HEK293 (cell line): ENCODE measurements around the gene SYNE1.

Source experiments
- CTCF ChIA-PET: fragments of 350-600 bp; formaldehyde crosslinking; extraction: SDS; loops from one replicate; lab custom pipeline; 2021; ENCODE audit warnings: antibody characterized with exemption; lab: Yijun Ruan, JAX
- POLR2A ChIA-PET: fragments of 300-600 bp; formaldehyde crosslinking; extraction: SDS; loops from one replicate; lab custom pipeline; 2020; ENCODE audit warnings: antibody characterized with exemption, inconsistent platforms; lab: Yijun Ruan, JAX
- H3K27ac ChIP-seq: fragments of 200-500 bp; sonication (Bioruptor generic); 2 replicates; pipeline ENCODE4 v1.5.1; 2014; ENCODE audit warnings: low read depth, low read length, control low read depth, inconsistent platforms; ENCODE audit errors: extremely low read depth
- H3K36me3 ChIP-seq, 2 experiments: fragments of 200-500 bp in 1 of 2; sonication (Bioruptor generic) in 1 of 2; 1 replicate in 1 of 2; 2 replicates in 1 of 2; pipeline ENCODE4 v1.5.1; 2014 to 2017; ENCODE audit warnings: inconsistent platforms in 2 of 2, low read length in 2 of 2; ENCODE audit not compliant: control insufficient read depth in 2 of 2, insufficient read depth in 1 of 2
- H3K4me1 ChIP-seq: fragments of 200-500 bp; sonication (Bioruptor generic); 2 replicates; pipeline ENCODE4 v1.5.1; 2014; ENCODE audit warnings: mild to moderate bottlenecking, low read length, inconsistent platforms; ENCODE audit not compliant: control insufficient read depth, insufficient read depth
- H3K4me3 ChIP-seq: 2 replicates; pipeline ENCODE4 v1.5.1; 2011; ENCODE audit warnings: low read depth, mild to moderate bottlenecking, control low read depth, low read length, moderate library complexity
- H3K9me3 ChIP-seq: fragments of 200-500 bp; sonication (Bioruptor generic); 2 replicates; pipeline ENCODE4 v1.5.1; 2014; ENCODE audit warnings: low read depth, low read length, inconsistent platforms; ENCODE audit not compliant: control insufficient read depth, insufficient read depth
- ELK4 ChIP-seq: IDR thresholded peaks from 2 replicates; pipeline ENCODE4 v1.6.1; 2011; ENCODE audit warnings: mild to moderate bottlenecking, low read depth, low read length, borderline replicate concordance
- HOXC10 ChIP-seq: sonication (generic); formaldehyde crosslinking; IDR thresholded peaks from 2 replicates; pipeline ENCODE4 v1.8.1; 2023; ENCODE audit warnings: mild to moderate bottlenecking, missing genetic modification reagents
- IKZF3 ChIP-seq: fragments of 450-650 bp; IDR thresholded peaks from 2 replicates; pipeline ENCODE4 v1.5.0; 2018; ENCODE audit warnings: missing biosample characterization, mild to moderate bottlenecking, missing genetic modification characterization, moderate library complexity
- PRDM10 ChIP-seq: fragments of 450-650 bp; formaldehyde crosslinking; IDR thresholded peaks from 2 replicates; pipeline ENCODE4 v1.5.1; 2016; ENCODE audit warnings: missing biosample characterization, missing genetic modification characterization
- PRDM4 ChIP-seq: fragments of 450-650 bp; formaldehyde crosslinking; IDR thresholded peaks from 2 replicates; pipeline ENCODE4 v1.5.1; 2017; ENCODE audit warnings: missing biosample characterization, missing genetic modification characterization
- ZNF280D ChIP-seq: fragments of 450-650 bp; formaldehyde crosslinking; IDR thresholded peaks from 2 replicates; pipeline ENCODE4 v1.5.1; 2016; ENCODE audit warnings: missing biosample characterization, missing genetic modification characterization
- ZNF449 ChIP-seq: fragments of 450-650 bp; formaldehyde crosslinking; IDR thresholded peaks from 2 replicates; pipeline ENCODE4 v1.5.1; 2017; ENCODE audit warnings: missing biosample characterization, mild to moderate bottlenecking, missing genetic modification characterization, moderate library complexity
- ZNF488 ChIP-seq: fragments of 450-650 bp; formaldehyde crosslinking; IDR thresholded peaks from 2 replicates; pipeline ENCODE4 v1.5.1; 2016; ENCODE audit warnings: missing biosample characterization, missing genetic modification characterization
- ZNF600 ChIP-seq: fragments of 450-650 bp; formaldehyde crosslinking; IDR thresholded peaks from 2 replicates; pipeline ENCODE4 v1.5.1; 2016; ENCODE audit warnings: missing biosample characterization, missing genetic modification characterization
- ZNF639 ChIP-seq: fragments of 450-650 bp; formaldehyde crosslinking; IDR thresholded peaks from 2 replicates; pipeline ENCODE4 v1.5.1; 2016; ENCODE audit warnings: missing biosample characterization, missing genetic modification characterization
- ZNF776 ChIP-seq: fragments of 450-650 bp; formaldehyde crosslinking; IDR thresholded peaks from 2 replicates; pipeline ENCODE4 v1.5.0; 2017; ENCODE audit warnings: missing biosample characterization, missing genetic modification characterization, borderline replicate concordance
- ZNF777 ChIP-seq: fragments of 450-650 bp; formaldehyde crosslinking; IDR thresholded peaks from 2 replicates; pipeline ENCODE4 v1.5.1; 2017; ENCODE audit warnings: missing biosample characterization, missing genetic modification characterization, borderline replicate concordance
- ZNF843 ChIP-seq: fragments of 450-650 bp; formaldehyde crosslinking; IDR thresholded peaks from 2 replicates; pipeline ENCODE4 v1.5.1; 2016; ENCODE audit warnings: missing biosample characterization, missing genetic modification characterization

Gene SYNE1

GRCh38 chr6:152457949-152458624 is 179.1 kb downstream of the SYNE1 start (continued):
- TF ChIP-seq ZNF280D (tag by site-specific recombination) = no peak

GRCh38 chr6:152454003-152454402 is 183.2 kb downstream of the SYNE1 start:
- POLR2A ChIA-PET = no interaction called here
- H3K4me1 ChIP-seq = peaks cover 11% of the 10 kb centered on the region
- H3K4me3 ChIP-seq = no peak overlapping the region
- CTCF ChIA-PET = interaction anchor here (0.5 kb wide), 1 partner anchor 24 kb away, joined by 3 read pairs; no protein-coding TSS in a partner anchor
- no peak overlapping the region for H3K27ac ChIP-seq
- TF ChIP-seq HOXC10 (CRISPR knock-in tag) (no peak), IKZF3 (tag by site-specific recombination) (no peak)
- H3K36me3 ChIP-seq = no peaks in the 10 kb centered on the region
- no peaks in the 10 kb centered on the region for H3K9me3 ChIP-seq

- Histone ChIP-seq H3K27ac (no peak overlapping the region), H3K36me3 (no peaks in the 10 kb centered on the region), H3K9me3 (no peaks in the 10 kb centered on the region), H3K4me3 (no peak overlapping the region), H3K4me1 (peaks cover 5% of the 10 kb centered on the region)
- POLR2A ChIA-PET = no interaction called here
- CTCF ChIA-PET = interaction anchor here (0.6 kb wide), 1 partner anchor 219 kb away, joined by 3 read pairs; no protein-coding TSS in a partner anchor
- TF ChIP-seq ZNF449 (no peak), ZNF600 (no peak), PRDM10 (tag by site-specific recombination) (no peak)
Measured at GRCh38 chr6:152453421-152453820, 183.7 kb downstream of the SYNE1 start.

GRCh38 chr6:152452639-152453038 is 184.5 kb downstream of the SYNE1 start:
- no peak overlapping the region for H3K27ac ChIP-seq
- H3K4me1 ChIP-seq = no peaks in the 10 kb centered on the region; the same call in 1 of the 2 replicates
- no peaks in the 10 kb centered on the region for H3K9me3 ChIP-seq
- H3K36me3 ChIP-seq = no peaks in the 10 kb centered on the region
- ChIA-PET CTCF (interaction anchor here (0.6 to 0.8 kb wide), 2 partner anchors 219 to 1221 kb away, joined by 3 read pairs; no protein-coding TSS in a partner anchor), POLR2A (no interaction called here)
- H3K4me3 ChIP-seq = no peak overlapping the region
- TF ChIP-seq ZNF843 (no peak), ELK4 (no peak), ZNF777 (tag by site-specific recombination) (no peak), ZNF639 (tag by site-specific recombination) (no peak), ZNF488 (no peak), ZNF776 (tag by site-specific recombination) (no peak), PRDM4 (tag by site-specific recombination) (no peak)
